HG03469 (cell line): Measurements from ENCODE around the gene TTLL8.

Experiments
- ATAC-seq: cut with Tn5 transposase; IDR thresholded peaks from one replicate; pipeline ENCODE4 v1.9.1; 2021; ENCODE audit warnings: mild to moderate bottlenecking, moderate library complexity, moderate number of reproducible peaks; ENCODE audit not compliant: unreplicated experiment

Gene TTLL8

DNA sequence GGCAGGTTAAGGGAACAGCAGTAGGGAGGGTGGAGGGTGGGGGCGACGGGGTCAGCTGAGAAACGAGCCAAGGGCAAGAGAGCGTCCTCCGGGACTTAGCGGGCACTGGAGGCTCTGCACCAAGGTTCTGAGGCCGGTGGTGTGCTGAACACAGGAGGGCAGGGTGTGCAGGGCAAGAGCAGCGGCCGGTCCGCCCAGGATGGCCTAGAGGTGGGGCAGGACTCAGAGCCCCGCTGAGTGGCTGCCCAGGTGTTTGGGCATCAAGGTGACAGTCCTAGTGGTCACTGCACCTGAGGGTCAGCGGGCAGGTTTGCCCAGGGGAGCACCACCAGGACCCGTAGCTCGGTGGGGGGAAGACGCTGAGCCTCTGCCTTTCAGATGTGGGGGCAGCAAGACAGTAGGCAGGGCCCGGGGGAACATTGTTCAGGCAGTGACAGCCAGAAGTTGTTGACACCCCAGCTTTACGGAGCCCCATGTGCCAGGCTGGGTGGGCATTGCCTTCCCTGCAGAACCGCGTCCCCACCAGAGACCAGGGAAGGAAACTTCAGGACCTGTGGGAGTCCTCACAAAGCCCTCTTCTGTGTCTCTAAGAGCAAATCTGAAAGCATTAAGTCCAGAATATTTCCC, 4.5 kb upstream of the TTLL8 start:
- ATAC-seq, result no peak

DNA sequence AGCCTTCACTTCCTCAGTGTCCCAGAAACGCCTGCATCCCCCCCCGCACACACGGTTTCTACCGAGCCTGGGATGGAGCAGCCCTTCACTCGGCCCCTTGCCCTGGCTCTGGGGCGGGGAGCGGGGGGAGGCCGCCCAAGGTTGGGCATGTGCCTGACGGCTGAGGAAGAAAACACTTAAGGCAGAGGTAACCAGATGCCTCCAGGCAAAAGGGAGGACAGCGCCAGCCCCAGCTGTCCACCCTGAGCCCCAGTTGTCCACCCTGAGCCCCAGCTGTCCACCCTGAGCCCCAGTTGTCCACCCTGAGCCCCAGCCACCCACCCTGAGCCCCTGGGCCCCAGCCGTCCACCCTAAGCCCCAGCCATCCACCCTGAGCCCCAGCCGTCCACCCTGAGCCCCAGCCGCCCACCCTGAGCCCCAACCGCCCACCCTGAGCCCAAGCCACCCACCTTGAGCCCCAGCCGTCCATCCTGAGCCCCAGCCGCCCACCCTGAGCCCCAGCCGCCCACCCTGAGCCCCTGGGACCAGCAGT, 3.8 kb upstream of the TTLL8 start:
- no peak for ATAC-seq

DNA sequence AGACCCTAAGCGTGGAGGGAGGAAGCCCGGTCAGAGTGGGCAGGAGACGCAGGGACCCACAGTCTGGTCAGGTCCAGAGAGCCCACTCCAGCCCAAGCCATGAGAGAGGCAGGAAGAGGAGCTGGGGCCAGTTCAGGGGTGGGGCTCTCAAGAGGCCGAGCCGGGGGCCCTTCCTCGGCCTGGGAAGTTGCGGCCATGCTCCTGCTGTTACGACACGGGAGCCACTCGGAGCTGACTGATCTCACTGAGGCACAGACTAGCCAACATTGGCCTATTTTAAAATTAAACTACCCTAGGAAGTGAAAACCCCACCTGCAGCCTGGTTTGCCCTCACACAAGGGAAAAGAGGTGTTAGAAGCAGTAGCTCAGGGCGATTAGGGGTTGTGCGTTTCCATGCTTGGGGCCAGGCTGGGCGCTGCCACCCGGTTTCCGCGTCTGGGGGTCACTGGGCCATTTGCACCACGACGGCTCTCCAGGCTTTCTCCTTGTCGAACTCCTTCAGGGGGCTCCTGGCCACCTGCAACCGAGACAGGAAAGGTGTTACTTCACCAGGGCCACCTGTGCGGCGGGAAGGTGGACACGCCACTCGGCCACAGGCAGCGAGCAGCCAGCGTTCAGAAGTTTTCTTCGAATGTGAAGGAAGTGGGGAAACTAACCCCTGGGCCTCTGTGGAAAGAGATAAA, 3.2 kb upstream of the TTLL8 start:
- ATAC-seq, result no peak

DNA sequence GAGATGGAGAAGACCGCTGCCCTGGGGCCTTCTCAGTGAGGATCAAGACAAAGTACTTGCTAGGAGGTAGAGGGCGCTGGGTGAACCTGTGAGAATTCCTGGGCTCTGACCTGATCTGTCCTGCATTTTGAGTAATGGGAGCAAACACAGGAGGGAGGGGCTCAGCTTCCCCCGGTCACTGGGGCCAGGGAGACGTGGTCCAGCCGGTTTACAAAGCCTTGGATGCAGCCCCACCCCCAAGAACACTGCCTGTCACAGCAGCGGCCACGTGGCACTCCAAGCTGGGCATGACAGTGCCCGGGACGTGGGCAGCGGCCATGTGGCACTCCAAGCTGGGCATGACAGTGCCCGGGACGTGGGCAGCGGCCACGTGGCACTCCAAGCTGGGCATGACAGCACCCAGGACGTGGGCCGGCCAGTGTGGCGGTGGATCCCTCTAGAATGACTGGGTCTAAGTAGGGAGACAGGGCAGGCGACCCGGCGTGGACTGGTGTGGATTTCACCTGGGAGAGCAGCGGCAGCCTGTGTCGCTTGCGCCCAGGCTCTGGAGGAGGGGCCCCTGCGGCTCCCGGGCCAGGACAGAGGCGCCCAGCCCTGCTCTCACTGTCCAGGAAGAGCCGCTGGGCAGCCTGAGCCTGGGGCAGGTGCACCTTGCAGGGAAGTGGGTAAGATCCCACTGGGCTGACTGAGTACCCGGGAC, 2.5 kb upstream of the TTLL8 start:
- ATAC-seq, result no peak

DNA sequence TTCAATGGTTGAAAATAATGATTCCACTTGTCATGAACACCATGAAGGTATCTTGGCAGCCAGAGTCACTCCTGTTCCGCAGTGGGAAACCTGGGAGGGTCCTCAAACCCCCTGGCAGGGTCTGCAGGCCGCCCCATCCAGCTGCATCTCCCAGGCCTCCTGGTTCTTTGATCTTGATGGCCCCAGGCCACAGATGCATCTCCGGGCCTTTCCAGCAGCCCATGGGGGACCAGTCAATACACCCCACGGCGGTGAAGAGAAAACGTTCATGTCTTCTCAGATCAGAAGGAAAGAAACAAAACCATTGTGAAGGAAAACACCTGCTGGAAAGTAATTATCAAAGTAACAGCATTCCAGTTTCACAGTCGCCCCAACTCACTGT, 1.8 kb upstream of the TTLL8 start:
- ATAC-seq, result no peak

DNA sequence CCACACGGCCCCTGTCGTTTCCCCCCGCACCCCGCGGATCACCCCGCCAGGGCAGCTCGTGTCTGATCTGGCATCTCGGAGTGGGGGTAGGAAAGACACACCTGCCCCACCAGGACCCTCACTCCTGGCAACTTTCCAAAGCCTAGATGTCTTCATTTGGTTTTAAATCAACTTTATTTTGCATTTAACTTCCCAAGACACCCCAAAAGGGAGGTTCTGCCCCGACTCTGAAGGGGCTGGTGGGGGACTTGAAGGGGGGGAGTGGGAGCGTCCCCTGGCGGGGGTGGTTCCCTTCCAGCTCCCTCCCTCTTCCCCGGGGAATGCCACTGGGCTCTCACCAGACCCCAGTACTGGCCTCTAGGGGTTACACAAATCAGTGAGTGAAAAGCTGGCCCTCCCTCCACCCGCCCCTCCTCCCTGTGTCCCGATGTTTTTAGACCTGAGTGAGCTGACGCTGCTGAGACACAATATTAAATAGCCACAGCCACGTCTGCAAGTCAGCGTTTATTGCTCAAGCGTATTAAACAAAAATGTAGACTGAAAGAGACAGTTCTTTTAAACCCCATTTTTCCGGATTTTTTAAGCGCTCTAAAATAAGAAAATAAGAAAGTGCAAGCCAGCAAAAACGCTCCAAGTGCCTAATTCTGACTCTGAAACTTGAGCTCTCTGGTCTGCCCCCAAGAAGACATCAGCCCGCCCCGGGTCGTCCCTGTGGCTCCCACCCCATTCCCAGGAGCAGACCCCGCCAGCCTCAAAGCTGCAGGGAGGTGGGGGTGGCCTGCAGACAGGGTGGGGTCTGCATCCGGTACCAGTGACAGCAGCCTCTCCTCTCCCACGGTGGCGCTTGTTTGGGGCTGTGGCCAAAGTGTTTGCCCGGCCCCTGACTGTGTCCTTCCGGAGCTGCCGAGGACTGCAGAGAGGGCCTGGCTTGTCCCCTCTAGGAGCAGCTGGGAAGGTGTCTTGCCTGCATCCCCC, 1.1 kb upstream of the TTLL8 start:
- ATAC-seq, result no peak

DNA sequence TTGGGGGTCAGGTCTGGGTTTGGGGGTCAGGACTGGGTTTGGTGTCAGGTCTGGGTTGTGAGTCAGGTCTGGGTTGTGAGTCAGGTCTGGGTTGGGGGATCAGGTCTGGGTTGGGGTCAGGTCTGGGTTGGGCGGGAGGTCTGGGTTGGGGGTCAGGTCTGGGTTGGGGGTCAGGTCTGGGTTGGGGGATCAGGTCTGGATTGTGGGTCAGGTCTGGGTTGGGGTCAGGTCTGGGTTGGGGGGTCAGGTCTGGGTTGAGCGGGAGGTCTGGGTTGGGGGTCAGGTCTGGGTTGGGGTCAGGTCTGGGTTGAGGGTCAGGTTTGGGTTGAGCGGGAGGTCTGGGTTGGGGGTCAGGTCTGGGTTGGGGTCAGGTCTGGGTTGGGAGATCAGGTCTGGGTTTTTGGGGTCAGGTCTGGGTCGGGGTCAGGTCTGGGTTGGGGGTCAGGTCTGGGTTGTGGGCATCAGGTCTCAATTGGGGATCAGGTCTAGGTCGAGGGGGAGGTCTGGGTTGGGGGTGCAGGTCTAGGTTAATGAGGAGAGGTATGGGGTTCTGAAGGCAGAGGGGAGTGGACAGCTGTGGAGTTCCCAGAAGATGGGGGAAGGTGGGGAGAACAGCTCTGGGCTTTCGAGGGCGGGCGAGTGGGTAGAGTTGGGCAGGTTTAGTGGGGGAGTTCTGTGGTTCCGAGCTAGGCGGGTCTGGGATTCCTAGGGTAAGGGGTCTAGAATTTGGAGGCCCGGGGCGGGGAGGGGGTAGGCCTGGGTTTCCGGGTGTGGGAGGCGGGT, 629 bp downstream of the TTLL8 start:
- ATAC-seq, result no peak

DNA sequence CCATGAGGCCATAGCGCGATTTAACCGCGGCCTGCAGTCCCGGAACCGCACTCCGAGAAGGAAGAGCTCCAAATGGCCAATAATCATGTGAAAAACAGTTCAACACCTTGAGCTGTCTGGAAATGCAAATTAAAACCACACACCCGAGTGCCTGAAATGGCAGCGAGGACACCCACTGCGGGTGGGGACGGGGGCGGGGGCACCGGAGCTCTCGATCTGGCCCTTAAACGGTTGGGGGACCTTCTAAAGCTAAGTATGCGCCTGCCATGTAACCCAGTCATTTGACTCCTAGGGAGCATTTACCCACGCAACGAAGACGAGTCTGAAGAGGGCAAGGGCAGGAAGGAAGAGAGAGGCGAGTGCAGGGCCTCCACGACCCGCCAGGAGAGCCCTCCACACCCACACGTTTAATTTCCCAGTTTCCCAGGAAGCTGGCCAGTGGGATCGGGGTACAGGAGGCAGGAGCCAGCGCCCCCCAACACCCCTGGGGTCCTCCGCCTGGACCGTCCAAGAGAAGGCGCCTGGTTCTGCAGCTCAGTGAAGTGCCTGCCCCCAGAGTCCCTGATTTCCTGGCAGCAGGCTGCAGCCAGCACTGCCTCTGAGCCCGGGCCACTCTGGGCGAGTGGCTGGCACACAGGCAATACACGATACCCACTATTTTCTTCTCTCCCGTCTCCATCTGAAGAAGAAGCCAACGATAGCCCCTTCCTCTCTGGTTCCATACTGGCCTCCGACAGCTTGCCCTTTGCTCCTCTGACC, 1.7 kb downstream of the TTLL8 start:
- no peak for ATAC-seq

DNA sequence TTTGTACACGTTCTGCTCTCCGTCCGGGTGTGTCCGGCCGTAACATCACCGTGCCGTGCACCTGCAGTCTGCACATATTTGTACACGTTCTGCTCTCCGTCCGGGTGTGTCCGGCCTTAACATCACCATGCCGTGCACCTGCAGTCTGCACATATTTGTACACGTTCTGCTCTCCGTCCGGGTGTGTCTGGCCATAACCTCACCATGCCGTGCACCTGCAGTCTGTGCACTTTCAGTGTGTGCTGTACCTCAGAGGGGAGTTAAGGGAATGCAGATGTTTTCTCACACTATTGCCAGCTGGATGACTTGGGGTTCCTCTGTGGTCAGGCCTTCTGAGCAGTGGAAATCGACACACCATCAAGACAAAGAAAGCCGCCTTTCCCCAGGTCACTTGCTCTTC, 4.2 kb downstream of the TTLL8 start:
- no peak for ATAC-seq

DNA sequence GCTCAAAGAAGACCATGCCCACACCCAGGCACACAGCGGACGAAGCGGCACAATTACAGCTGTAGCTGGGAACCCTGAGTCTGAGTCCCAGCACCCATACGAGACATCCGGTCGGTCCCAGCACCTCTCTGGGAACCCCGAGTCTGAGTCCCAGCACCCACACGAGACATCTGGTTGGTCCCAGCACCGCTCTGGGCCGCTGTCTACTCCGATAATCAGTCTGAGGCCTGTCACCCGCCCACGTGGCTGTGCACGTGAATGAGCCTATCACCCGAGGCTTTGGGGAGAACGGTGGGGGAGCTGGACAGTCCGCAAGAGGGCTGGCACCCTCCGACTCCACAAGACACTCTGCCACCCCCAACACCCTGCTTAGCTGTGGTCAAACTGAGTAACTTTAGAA, 6.2 kb downstream of the TTLL8 start:
- ATAC-seq, result no peak

DNA sequence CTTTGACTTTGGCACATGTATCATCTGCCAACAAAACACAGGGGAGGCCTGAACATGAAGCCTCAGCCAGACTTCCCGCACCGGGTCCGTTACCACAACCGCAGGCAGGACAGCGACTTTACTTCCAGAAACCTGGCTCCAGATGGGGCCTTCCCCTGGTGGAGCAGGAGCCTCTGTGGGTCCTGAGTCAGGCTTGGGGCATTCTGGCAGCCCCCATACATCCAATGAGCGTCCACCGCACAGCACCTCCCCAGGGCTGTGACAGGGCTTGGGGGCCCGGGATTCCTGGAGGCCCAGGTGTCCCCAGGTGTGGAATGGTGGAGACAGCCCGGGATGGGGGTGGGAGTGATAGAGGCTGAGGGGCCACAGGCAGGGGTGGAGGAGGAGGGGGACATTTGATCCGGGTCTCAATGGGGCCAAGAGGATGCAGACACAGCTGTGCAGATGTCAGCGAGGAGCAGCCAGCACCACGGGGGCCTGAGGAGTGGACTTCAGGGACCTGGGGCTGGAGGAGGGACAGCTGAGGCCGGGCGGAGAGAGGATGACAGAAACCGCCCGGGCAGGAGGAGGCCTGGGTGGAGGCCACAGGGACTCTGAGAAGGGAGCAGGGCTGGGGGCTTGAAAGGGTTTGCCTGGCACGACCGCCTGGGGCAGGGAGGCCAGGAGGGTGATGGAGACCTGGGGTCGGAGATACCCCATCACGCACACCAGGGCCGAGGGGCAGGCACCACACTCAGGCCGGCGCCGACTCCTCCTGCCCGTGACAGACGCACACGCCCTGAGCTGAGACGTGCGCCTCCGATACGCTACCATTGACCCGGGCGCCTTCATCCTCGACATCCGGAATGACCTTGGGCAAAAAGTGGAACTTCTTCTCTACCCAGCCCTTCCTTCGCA, 8.6 kb downstream of the TTLL8 start:
- no peak for ATAC-seq

DNA sequence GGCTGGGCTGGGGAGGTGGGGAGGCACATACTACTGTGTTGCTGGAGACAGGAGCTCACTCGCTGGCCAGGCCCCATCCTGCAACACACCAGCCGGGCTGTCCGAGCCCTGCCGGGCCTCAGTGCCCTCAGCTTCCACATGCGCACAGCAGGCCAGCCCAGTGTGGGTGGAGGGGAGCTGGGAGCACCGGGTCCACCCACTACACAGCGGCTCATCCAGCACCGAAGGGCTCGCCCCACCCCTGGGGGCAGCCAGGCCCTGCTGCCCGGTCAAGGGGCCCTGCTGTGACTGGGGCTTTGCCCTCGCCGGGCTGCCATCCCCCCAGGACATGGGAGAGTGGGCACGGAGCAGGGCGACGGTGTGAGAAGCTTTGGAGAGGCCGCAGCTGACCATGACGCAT, 9.3 kb downstream of the TTLL8 start:
- no peak for ATAC-seq

DNA sequence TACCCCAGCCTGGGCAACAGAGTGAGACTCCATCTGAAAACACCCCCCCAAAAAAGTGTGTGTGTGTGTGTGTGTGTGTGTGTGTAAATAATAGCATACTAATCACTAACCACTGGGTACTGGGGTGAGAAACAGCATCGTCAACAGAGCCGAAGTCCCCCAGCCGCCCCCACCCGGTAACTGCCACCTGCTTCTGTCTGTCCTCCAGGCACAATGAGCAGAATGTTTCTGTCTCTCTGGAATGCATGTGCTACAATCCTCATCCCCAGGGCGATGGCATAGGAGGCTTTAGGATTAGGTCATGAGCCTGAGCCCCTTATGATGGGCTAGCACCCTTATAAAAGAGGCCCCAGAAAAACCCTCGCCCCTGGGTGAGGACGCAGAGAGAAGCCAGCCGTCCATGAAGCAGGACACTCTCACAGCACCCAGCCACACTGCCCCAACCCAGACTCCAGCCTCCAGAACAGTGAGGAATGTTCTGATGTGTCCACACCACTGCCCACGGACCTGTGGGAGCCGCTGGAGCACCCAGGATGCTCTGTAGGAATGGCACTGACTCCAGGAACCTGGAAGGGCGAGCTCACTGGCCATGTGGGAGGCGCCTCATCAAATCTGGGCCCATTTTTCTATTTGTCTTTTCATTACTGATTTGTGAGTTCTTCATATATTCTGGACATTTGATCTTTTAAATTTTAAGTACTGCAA, 9.9 kb downstream of the TTLL8 start:
- no peak for ATAC-seq

DNA sequence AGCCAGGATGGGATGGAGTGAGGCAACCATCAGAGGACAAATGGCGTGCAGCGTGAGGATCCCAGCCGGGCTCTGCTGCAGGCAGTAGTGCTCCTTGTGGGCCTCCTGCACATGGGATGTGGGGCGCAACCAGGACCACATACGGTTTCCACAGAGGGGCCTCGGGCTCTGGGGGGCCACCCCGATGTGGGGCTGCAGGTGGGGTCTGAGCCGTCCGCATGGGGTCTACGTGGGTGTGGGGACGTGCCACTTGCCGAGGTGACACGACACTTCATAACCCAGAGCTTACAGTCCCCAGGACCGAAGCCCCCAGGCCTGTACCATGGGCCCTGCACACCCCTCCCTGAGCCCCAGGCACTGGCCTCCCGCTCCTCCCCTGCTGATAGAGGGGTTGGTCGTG, 10.8 kb downstream of the TTLL8 start:
- no peak for ATAC-seq

DNA sequence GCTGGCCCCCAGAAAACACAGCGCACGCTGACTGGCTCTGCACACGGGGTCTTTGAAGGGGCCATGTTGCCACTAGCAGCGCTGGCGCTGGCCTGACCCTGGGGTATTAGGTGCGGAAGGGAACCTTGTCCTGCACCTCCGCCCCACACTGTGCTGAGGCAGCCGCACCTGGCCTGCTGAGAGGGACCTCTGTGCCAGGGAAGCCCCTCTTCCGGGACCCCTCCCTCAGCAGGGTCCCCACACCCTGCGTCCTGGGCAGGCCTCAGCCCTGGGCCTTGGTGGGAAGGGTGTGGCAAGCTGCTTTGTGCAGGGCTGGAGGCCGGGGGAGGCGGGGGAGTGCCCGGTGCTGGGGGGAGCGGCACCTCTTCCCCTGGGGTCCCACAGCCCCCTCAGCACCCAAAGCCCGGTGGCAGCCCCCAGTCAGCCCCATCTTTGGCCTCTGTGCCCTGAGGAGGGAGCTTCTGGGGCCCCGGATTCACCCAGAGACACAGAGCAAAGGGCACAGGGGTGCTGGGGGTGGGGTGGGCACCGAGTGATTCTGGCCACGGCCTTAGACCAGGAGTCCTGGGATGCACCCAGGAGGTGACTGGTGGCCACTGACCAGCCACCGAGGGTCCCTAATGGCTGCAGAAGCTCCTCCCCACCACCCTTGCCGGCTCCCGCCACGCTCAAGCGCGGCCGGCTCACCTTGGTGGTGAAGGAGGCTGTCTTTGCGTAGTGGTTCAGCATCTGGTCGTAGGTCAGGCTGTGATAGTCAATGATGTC, 11.4 kb downstream of the TTLL8 start:
- no peak for ATAC-seq

DNA sequence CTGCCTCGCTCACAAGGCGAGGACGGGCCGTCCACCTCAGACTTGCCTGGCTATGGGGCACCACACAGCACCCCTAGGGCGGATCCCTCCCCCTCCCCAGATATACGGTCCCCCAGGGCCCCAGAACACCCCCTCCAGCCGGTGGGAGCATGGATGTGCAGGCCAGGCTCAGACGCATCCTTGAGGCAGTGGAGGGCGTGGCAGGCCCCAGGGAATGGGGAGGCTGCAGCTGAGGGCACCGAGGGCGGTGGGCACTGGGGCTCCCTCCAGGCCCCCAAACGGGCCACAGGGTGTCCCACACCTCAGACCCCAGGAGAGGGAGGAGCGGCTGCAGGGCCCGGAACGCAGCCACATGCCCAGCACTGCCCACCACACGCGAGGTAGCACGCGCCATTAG, 12.1 kb downstream of the TTLL8 start:
- no peak for ATAC-seq
